ENCODE results near the gene CFAP99. TPM values are rescaled to one million over a fixed set of nuclear protein-coding genes. Genes with fewer than 3 reads are reported as not detected.
A peak's percentile ranks its signal among the peaks of the same experiment; 100 is the strongest.

Gene CFAP99
- total and polyA plus RNA-seq, 2 of the 8 experiments (the other 6 are each of a cell fraction or from before 2014, with no cell fraction given) = not detected

DNA sequence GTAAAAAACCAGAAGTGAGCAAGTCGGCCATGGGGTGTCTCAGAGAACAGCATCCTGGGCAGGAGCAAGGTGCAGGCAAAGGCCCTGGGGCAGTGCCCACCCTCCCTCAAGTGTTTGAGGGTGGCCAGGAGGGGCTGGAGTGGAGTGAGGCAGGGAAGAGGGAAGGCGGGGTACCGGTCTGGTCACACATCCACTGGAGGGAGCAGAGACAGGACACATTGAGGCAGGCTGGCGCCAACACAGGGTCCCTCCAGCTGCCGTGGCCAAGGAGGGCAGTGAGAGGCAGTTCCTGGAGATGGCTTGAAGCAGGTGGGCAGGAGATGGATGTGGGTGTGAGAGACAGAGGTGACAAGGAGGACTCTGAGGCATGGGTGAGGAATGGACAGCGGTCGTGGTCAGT lies 29.8 kb downstream of the CFAP99 start:
- no peak overlapping the region for H3K4me3 ChIP-seq (ENCODE audit: extremely low read depth in 1 of 4, insufficient read depth in 2 of 4, low read depth in 3 of 4, low read length in 4 of 4)
- H3K9me3 ChIP-seq (ENCODE audit: insufficient read depth in 2 of 2, low read depth in 1 of 2, low read length in 1 of 2) = no peaks in the 10 kb centered on the region
- no peak overlapping the region for H3K14ac ChIP-seq (ENCODE audit: insufficient read length)
- no peak overlapping the region for H2BK120ac ChIP-seq (replicated peaks; ENCODE audit: low read depth, low read length)
- H3K9ac ChIP-seq (replicated peaks in 1 of 4; ENCODE audit: extremely low read depth in 1 of 4, low read depth in 3 of 4, low read length in 3 of 4) = no peak overlapping the region
- ChIA-PET CTCF (ENCODE audit: partially characterized antibody) (interaction anchor here (0.5 to 1.1 kb wide), 4 partner anchors 15 to 671 kb away, joined by 3 to 4 read pairs (median 3); no protein-coding TSS in a partner anchor), POLR2A (ENCODE audit: partially characterized antibody) (no interaction called here)
- peaks cover 15% of the 10 kb centered on the region; the same call in 1 of the 2 replicates for H3K23me2 ChIP-seq (ENCODE audit: low read depth, low read length)
- no peak overlapping the region for H3K4ac ChIP-seq (replicated peaks; ENCODE audit: insufficient read length, low read depth, low read length)
- no peak overlapping the region for H3K27ac ChIP-seq (ENCODE audit: low read depth, low read length)
- H2BK5ac ChIP-seq (ENCODE audit: low read depth, low read length) = no peak overlapping the region; the same call in 1 of the 2 replicates
- H3K79me1 ChIP-seq (ENCODE audit: low read depth, low read length) = no peaks in the 10 kb centered on the region
- H2AFZ ChIP-seq (ENCODE audit: low read length) = no peak overlapping the region
- H3K79me2 ChIP-seq (ENCODE audit: control insufficient read depth in 1 of 2, insufficient read depth in 2 of 2, low read length in 2 of 2) = no peaks in the 10 kb centered on the region
- no peak overlapping the region for H3K23ac ChIP-seq (ENCODE audit: insufficient read length)
- H2BK12ac ChIP-seq (ENCODE audit: low read depth, low read length) = no peak overlapping the region
- DNase-seq (ENCODE audit: low read depth in 1 of 2, low spot score in 2 of 2) (no peak), FAIRE-seq (no peak)
- H3K4me1 ChIP-seq (replicated peaks in 1 of 4; ENCODE audit: control insufficient read depth in 3 of 4, insufficient read depth in 4 of 4, low read length in 3 of 4) = no peaks in the 10 kb centered on the region
- no peaks in the 10 kb centered on the region for H3K36me3 ChIP-seq (ENCODE audit: control insufficient read depth in 2 of 4, insufficient read depth in 4 of 4, low read length in 3 of 4)
- peak overlapping the region; percentile 46 for H4K91ac ChIP-seq (replicated peaks; ENCODE audit: insufficient read length, low read length)
- 84% methylated on average over 5 of the region's 7 CpGs; no CpG with 5 or more reads in 1 of the 2 experiments for WGBS, 2 experiments (ENCODE audit: extremely low coverage in 1 of 2, insufficient coverage in 1 of 2, insufficient read length in 1 of 2, insufficient replicate concordance in 2 of 2, low coverage in 1 of 2, low lambda C conversion rate in 2 of 2, missing lambda C conversion rate in 1 of 2)
- H3K56ac ChIP-seq (replicated peaks; ENCODE audit: insufficient read length, low read depth, low read length) = no peak overlapping the region
- no peak overlapping the region for H2AK5ac ChIP-seq (ENCODE audit: low read depth, low read length)
- no peaks in the 10 kb centered on the region for H3K27me3 ChIP-seq (replicated peaks in 1 of 4; ENCODE audit: control insufficient read depth in 3 of 4, extremely low read depth in 1 of 4, insufficient read depth in 3 of 4, low read length in 3 of 4)
- H2BK15ac ChIP-seq (ENCODE audit: low read length) = no peak overlapping the region
- H2BK20ac ChIP-seq (ENCODE audit: low read length) = no peak overlapping the region
- no peak overlapping the region for H3K4me2 ChIP-seq (ENCODE audit: insufficient read depth in 1 of 2, low read depth in 2 of 2, low read length in 2 of 2)
- H3K18ac ChIP-seq (ENCODE audit: extremely low read depth, low read length) = no peak overlapping the region
- peaks cover 0 to 3% of the 10 kb centered on the region in 2 experiments for H4K20me1 ChIP-seq (replicated peaks in 1 of 2; ENCODE audit: control insufficient read depth in 1 of 2, insufficient read depth in 2 of 2, low read length in 2 of 2)
- TF ChIP-seq, protein P1, sequence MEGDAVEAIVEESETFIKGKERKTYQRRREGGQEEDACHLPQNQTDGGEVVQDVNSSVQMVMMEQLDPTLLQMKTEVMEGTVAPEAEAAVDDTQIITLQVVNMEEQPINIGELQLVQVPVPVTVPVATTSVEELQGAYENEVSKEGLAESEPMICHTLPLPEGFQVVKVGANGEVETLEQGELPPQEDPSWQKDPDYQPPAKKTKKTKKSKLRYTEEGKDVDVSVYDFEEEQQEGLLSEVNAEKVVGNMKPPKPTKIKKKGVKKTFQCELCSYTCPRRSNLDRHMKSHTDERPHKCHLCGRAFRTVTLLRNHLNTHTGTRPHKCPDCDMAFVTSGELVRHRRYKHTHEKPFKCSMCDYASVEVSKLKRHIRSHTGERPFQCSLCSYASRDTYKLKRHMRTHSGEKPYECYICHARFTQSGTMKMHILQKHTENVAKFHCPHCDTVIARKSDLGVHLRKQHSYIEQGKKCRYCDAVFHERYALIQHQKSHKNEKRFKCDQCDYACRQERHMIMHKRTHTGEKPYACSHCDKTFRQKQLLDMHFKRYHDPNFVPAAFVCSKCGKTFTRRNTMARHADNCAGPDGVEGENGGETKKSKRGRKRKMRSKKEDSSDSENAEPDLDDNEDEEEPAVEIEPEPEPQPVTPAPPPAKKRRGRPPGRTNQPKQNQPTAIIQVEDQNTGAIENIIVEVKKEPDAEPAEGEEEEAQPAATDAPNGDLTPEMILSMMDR (IDR thresholded peaks at IDR 0.05; ENCODE audit: control extremely low read depth in 1 of 3, insufficient read depth in 1 of 3, low read depth in 1 of 3, low read length in 3 of 3) = no peak
- no peak for TF ChIP-seq CBX5 (IDR thresholded peaks at IDR 0.05; ENCODE audit: low read depth, low read length)
- TF ChIP-seq, protein P2, sequence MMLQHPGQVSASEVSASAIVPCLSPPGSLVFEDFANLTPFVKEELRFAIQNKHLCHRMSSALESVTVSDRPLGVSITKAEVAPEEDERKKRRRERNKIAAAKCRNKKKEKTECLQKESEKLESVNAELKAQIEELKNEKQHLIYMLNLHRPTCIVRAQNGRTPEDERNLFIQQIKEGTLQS (IDR thresholded peaks at IDR 0.05; ENCODE audit: insufficient read depth, low read depth, low read length) = no peak
- no peak for TF ChIP-seq KDM5A (IDR thresholded peaks at IDR 0.05; ENCODE audit: low read length)
- no peak for TF ChIP-seq RFX5 (IDR thresholded peaks at IDR 0.05; ENCODE audit: borderline replicate concordance, low read depth, low read length)
- TF ChIP-seq TAF7 (optimal IDR thresholded peaks at IDR 0.05; ENCODE audit: borderline replicate concordance, low read depth, low read length) = no peak
- TF ChIP-seq KDM4A (IDR thresholded peaks at IDR 0.05; ENCODE audit: low read depth, low read length, severe bottlenecking) = no peak
- no peak for TF ChIP-seq TEAD4 (IDR thresholded peaks at IDR 0.05; ENCODE audit: low read depth, low read length)
- H4K5ac ChIP-seq (ENCODE audit: insufficient read length, low read depth, low read length) = no peak overlapping the region
- no peak overlapping the region for H4K8ac ChIP-seq (ENCODE audit: extremely low read depth, insufficient read depth, low read length)

Measured in H1 (cell line).